H1 (cell line): Measurements from ENCODE around the gene CCNY. TPM values are rescaled to one million over a fixed set of nuclear protein-coding genes. Genes with fewer than 3 reads are reported as not detected.

Experiments
- BRCA1 ChIP-seq: IDR thresholded peaks from 2 replicates; pipeline ENCODE4 v1.6.1; 2012; ENCODE audit warnings: low read depth, low read length, improper control_type of control experiment
- CTBP2 ChIP-seq: IDR thresholded peaks from 2 replicates; pipeline ENCODE4 v1.7.0; 2011; ENCODE audit warnings: borderline replicate concordance, mild to moderate bottlenecking, moderate library complexity, mixed read lengths, low read length; ENCODE audit not compliant: insufficient read depth, insufficient read length
- EGR1 ChIP-seq: IDR thresholded peaks from 2 replicates; pipeline ENCODE4 v1.6.1; 2011; ENCODE audit warnings: low read depth, low read length, borderline replicate concordance
- EP300 ChIP-seq, 2 experiments: IDR thresholded peaks; 1 replicate in 1 of 2; 2 replicates in 1 of 2; pipeline ENCODE4 v1.6.1; 2011 to 2012; ENCODE audit warnings: low read depth in 2 of 2, low read length in 2 of 2, mild to moderate bottlenecking in 2 of 2, borderline replicate concordance in 1 of 2, inconsistent platforms in 1 of 2, moderate library complexity in 1 of 2
- FOSL1 ChIP-seq: IDR thresholded peaks from 2 replicates; pipeline ENCODE4 v1.6.1; 2011; ENCODE audit warnings: mild to moderate bottlenecking, low read depth, low read length, moderate library complexity; ENCODE audit not compliant: insufficient read depth
- polyA plus RNA-seq, 7 experiments: library from polyadenylated mRNA; depleted of rRNA in 3 of 7; stranded (reverse) in 5 of 7; unstranded in 2 of 7; fragments of >200 nt in 5 of 7; fragments of 200-250 nt in 2 of 7; gene quantifications; 1 replicate in 5 of 7; 2 replicates in 1 of 7; 4 replicates in 1 of 7; pipeline versions ENCODE4 v1.2.1 to v1.2.3, GENCODE V29; 2011 to 2013; ENCODE audit warnings: missing spikeins in 2 of 7, mixed read lengths in 2 of 7
- total RNA-seq: library from RNA; stranded (reverse); fragmentation: NEBNext Ultra II Directional; extraction: Animal tissue kit (Norgen Biotek cat#: 25700); gene quantifications from 2 replicates; pipeline ENCODE4 v1.2.1, GENCODE V29; 2021
- TF ChIP-seq, protein P1 (sequence below), 3 experiments: IDR thresholded peaks; 1 replicate in 2 of 3; 2 replicates in 1 of 3; pipeline versions ENCODE4 v1.5.1 to v1.6.1; 2011; ENCODE audit warnings: low read length in 3 of 3, mild to moderate bottlenecking in 3 of 3, inconsistent platforms in 2 of 3, low read depth in 1 of 3, moderate library complexity in 1 of 3; ENCODE audit not compliant: insufficient read depth in 1 of 3; ENCODE audit errors: control extremely low read depth in 1 of 3

The CCNY gene
- total and polyA plus RNA-seq, 2 of the 8 experiments (the other 6 are each of a cell fraction or from before 2014, with no cell fraction given): 25.3 to 68.2 TPM

- TF ChIP-seq BRCA1: no peak
- no peak for TF ChIP-seq EP300 (IDR thresholded peaks at IDR 0.05; ENCODE audit: borderline replicate concordance in 1 of 2, low read depth in 2 of 2, low read length in 2 of 2)
- TF ChIP-seq CTBP2: no peak
- TF ChIP-seq FOSL1: no peak
- no peak for TF ChIP-seq EGR1
- TF ChIP-seq, protein P1, sequence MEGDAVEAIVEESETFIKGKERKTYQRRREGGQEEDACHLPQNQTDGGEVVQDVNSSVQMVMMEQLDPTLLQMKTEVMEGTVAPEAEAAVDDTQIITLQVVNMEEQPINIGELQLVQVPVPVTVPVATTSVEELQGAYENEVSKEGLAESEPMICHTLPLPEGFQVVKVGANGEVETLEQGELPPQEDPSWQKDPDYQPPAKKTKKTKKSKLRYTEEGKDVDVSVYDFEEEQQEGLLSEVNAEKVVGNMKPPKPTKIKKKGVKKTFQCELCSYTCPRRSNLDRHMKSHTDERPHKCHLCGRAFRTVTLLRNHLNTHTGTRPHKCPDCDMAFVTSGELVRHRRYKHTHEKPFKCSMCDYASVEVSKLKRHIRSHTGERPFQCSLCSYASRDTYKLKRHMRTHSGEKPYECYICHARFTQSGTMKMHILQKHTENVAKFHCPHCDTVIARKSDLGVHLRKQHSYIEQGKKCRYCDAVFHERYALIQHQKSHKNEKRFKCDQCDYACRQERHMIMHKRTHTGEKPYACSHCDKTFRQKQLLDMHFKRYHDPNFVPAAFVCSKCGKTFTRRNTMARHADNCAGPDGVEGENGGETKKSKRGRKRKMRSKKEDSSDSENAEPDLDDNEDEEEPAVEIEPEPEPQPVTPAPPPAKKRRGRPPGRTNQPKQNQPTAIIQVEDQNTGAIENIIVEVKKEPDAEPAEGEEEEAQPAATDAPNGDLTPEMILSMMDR (IDR thresholded peaks at IDR 0.05; ENCODE audit: control extremely low read depth in 1 of 3, insufficient read depth in 1 of 3, low read depth in 1 of 3, low read length in 3 of 3): no peak
These were observed 79.2 kb downstream of the CCNY start (continued) for GRCh38 chr10:35415505-35415904.
